Measurements from ENCODE around the gene HCN2.

The HCN2 gene

GRCh38 chr19:589693-590395 lies at the start of gene HCN2:
Gene HCN2 (plus strand): TSS chr19:589881. CDS start chr19:589946, 65 bp downstream.
- DNase-seq (ENCODE audit: low spot score), result no peak

GRCh38 chr19:540867-541637 lies 48.6 kb upstream of the HCN2 start:
- no peak for DNase-seq (ENCODE audit: low spot score)

DNA sequence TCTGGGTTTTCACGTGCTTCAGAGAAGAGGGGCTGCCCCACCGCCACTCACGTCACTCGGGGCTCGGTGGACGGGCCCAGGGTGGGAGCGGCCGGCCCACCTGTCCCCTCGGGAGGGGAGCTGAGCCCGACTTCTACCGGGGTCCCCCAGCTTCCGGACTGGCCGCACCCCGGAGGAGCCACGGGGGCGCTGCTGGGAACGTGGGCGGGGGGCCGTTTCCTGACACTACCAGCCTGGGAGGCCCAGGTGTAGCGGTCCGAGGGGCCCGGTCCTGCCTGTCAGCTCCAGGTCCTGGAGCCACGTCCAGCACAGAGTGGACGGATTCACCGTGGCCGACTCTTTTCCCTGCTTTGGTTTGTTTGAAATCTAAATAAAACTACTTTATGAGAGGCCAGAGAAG lies 48.0 kb upstream of the HCN2 start:
- no peak for DNase-seq (ENCODE audit: low spot score)

DNA sequence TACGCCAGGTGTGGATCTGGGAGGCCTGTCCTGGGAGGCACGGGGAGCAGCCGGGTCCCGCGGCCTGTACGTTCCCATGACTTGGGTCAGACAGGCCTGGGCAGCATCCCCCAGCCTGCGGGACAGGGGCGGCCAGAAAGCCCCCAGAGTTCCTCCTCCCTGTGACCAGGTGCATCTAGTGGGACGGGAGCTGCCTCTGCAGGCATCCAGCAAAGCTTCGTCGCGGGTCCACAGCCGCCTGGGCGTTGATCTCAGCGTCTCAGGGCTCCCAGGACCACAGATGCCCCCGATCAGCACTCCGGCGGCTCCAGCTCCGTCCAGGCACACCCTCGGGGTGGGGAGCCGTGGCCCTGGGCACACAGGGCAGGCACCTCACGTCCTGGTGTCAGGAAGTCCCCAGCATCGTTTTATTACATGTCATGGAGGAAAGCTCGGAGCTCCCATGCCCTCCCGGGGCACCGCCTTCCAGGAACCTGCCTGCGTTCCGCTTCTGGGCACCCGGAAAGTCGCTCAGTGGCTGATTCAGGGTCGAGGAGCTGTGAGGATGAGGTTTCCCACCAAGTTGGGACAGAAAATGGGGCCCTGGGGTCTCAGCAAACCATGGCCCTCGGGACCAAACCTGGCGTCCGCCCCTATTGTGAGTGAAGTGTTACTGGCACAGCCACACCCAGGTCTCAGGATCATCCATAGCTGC lies 47.4 kb upstream of the HCN2 start:
- DNase-seq (ENCODE audit: low spot score), result no peak

- DNase-seq (ENCODE audit: low spot score), result no peak
Observed at GRCh38 chr19:543910-544608, 45.6 kb upstream of the HCN2 start, which contains the start of gene GZMM. Gene GZMM (plus strand): TSS chr19:544053. CDS start chr19:544072, 19 bp downstream.

- DNase-seq (ENCODE audit: low spot score), result no peak
Observed at GRCh38 chr19:547117-547516, 42.6 kb upstream of the HCN2 start.

- no peak for DNase-seq (ENCODE audit: low spot score)
Observed at GRCh38 chr19:547836-548720, 41.6 kb upstream of the HCN2 start.

DNA sequence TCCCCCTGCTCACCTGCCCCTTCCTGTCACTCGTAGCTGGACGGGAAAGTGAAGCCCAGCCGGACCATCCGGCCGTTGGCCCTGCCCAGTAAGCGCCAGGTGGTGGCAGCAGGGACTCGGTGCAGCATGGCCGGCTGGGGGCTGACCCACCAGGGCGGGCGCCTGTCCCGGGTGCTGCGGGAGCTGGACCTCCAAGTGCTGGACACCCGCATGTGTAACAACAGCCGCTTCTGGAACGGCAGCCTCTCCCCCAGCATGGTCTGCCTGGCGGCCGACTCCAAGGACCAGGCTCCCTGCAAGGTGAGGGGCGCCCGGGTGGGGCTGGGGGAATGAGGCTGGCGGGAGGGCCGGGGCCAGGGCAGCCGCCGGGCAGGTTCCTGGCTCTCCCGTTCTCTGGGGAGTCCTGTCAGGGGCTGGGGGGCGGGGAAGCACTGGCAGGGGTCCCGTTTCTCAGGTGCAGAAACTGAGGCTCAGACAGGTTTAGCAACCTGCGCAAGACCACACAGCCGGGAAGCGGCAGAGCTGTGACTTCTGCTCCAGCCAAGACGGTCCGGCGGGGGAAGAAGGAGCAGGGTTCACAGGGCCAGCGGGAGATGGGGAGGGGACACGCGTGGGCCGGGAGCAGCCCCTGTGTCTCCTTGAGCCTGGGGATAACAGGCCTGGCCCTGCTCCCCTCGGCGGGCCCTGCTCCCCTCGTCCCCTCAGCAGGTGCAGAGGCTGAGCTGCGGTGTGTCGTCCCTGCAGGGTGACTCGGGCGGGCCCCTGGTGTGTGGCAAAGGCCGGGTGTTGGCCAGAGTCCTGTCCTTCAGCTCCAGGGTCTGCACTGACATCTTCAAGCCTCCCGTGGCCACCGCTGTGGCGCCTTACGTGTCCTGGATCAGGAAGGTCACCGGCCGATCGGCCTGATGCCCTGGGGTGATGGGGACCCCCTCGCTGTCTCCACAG lies 40.5 kb upstream of the HCN2 start:
- DNase-seq (ENCODE audit: low spot score), result no peak

DNA sequence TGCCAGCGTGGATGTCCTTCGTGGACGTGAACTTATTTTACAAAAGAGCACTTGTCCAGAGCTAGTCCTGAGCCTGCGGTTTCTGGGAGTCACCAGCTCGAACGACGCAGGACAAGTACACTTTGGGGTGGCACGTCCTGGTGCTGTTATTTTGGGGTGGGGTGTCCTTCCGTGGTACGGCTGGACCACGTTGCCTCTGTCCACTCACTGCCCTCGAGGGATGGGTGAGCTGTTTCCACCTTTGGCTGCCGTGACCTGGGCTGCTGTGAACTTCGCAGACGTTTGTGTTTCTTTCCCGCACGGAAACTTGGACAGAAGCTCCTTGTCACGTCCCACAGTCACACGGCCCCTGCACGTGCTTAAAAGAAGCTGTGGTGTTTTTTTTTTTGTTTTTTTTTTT lies 34.9 kb upstream of the HCN2 start:
- DNase-seq (ENCODE audit: low spot score), result no peak

DNA sequence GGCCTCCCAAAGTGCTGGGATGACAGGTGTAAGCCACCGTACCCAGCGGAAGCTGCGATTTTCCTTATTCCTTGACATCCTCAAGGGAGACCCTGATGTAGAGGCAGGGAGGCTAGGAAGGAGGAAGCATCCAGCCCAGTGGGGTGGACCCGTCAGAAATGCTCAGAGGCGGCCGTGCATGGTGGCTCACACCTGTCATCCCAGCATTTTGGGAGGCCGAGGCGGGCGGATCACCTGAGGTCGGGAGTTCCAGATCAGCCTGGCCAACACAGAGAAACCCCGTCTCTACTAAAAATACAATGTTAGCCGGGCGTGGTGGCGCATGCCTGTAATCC lies 34.2 kb upstream of the HCN2 start:
- DNase-seq (ENCODE audit: low spot score), result no peak

DNA sequence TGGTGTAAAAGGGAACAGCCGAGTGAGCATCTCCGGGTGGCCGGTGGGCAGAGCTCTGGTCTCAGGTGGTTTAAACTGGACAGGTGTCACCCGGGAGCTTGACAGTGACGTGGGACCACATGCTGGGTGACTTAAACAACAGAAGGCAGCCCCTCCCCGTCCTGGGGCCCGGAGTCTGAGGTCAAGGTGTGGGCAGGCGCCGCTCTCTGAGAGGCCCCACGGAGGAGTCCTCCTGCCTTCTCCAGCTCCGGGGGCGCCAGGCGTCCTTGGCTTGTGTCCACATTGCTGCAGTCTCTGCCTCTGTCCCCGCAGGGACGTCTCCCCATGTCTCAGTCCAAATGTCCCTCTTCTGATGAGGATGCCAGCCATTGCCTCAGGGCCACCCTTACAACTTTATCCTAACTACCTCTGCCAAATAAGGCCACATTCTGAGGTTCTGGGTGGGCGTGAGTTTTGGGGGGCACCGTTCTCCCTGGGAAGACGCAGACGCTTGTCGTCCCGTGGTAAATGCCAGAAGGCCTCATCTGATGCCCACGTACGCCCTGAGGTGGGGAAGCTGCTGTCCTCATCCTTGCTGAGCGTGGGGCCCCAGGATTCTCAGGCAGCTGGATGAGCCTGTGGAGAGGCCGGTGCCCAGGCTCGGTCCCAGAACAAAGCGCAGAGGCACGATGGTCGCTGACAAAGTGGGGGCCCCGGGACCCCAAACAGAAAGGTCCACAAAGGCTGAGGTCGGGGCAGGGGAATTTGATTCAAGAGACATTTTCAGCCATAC lies 32.9 kb upstream of the HCN2 start:
- DNase-seq (ENCODE audit: low spot score), result no peak

DNA sequence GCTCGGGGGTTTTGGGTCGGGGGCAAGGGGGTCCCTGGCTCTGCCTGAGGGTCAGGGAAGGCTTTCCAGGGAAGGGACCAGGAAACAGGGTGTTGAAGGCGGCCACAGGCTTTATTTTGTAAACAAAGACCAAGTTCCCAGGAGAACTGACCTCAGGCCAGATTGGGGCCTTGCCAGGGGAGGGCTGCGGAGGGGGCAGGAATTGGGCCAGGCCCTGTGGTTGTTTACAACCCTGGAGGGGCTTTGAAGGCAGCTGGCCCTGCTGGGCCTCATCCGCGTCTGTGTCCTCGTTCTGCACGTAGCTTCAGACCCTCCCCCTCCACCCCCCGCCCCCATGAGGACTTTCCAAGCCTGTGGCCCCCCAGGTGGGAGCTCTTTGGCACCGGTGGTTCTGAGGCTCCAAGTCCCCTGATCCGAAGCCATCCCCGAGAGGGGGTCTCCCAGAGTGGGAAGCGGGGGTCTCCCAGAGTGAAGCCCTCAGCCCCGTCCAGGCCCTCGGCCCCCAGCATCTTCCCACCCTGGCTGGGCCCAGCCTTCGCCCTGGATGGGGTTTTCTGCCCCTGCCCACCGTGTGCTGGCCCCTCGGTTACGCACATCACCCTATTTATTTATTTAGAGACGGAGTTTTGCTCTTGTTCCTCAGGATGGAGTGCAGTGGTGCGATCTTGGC lies 30.8 kb upstream of the HCN2 start:
- no peak for DNase-seq (ENCODE audit: low spot score)

DNA sequence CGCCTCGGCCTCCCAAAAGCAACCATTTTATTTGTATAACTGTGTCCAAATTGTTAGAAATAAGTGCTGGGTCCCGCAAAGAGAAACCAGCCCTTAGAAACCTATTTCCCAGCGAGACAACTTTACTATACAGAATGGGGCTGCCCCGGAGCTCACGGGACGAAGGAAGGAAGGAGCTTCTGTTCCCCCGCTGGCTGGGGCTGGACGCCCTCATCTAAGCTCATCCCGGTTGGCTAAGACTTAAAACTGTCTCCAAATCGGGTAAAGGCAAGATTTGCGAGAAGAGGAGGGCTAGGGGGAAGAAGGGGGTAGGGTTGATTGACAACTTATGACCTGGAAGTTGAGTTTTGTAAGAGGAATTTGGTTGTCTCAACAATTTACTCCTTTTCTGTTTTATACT lies 29.6 kb upstream of the HCN2 start:
- DNase-seq (ENCODE audit: low spot score), result no peak

DNA sequence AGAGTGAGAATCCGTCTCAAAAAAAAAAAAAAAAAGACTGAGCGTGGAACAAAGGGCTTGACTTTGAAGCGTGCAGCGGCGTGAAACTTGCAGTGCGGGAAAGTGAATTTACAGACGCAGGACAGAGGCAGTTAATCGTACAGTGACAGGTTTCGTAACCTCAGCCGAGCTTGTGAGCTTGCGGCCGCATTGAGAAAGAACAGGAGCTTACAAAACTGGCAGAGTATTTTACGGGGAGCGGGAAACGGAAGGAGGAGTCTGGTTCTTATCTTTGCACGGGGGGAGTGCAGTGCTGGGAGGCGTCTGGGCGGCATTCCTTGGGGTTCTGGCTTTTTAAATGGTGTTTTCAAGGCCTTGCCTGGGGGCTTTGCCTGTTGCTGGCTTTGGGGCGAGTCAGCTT lies 23.3 kb upstream of the HCN2 start:
- DNase-seq (ENCODE audit: low spot score), result no peak

DNA sequence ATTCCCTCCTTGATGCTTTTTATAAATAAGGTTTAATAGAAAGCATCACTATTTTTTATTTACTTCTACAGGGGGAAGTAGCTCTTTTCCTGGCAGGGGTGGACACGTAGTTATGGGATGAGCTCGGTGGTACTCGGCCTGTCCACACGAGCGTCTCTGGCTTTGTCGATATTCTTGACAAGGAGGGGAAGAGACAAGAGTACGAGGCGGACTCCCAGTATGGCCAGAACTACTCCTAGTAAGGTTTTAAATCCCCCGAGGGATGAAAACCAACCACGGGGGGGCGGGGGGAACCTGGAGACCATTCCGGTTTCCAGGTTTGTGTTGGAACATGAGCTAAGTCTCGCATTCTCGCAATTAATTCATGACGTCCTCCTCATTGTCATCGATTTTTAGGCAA lies 22.8 kb upstream of the HCN2 start:
- no peak for DNase-seq (ENCODE audit: low spot score)

GRCh38 chr19:567296-567900 lies 22.3 kb upstream of the HCN2 start:
- DNase-seq (ENCODE audit: low spot score), result no peak

- no peak for DNase-seq (ENCODE audit: low spot score)
Observed at GRCh38 chr19:570251-570686, 19.4 kb upstream of the HCN2 start.

GRCh38 chr19:570937-571565 lies 18.6 kb upstream of the HCN2 start:
- peak; percentile 56 for DNase-seq (ENCODE audit: low spot score)
